GM12801 (cell line): ENCODE data around the gene PRMT2.

Experiments used
- CTCF ChIP-seq: IDR thresholded peaks from one replicate; pipeline ENCODE4 v1.5.1; 2011; ENCODE audit warnings: control low read depth; ENCODE audit not compliant: insufficient read length; ENCODE audit errors: extremely low read depth

The PRMT2 gene

DNA sequence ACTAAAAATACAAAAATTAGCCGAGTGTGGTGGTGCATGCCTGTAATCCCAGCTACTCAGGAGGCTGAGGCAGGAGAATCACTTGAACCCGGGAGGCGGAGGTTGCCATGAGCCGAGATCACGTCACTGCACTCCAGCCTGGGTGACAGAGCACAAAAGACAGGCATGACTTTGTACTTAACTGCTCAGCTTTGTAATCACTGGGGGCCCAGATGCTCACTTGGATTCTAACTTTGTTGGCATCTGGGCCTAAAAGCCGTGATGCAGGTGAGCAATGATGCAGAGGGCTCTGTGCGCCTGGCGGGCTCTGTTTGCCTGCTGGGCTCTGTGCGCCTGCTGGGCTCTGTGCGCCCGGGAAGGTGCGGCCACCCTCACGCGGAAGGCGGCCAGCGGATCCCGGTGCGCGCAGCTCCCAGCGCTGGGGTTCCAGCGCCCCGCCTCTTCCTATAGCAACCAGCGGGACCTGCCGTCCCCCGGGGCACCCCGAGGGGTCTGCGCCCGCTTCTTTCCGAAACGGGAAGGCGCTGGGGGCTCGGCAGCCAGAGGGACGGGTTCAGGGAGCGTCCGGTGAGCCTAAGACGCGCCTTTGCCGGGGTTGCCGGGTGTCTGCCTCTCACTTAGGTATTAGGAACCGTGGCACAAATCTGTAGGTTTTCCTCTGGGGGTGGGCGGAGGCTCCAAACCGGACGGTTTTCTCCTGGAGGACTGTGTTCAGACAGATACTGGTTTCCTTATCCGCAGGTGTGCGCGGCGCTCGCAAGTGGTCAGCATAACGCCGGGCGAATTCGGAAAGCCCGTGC lies 31.7 kb downstream of the PRMT2 start:
- no peak for TF ChIP-seq CTCF

- no peak for TF ChIP-seq CTCF
Observed at GRCh38 chr21:46667741-46668380, 32.4 kb downstream of the PRMT2 start.

- TF ChIP-seq CTCF = no peak
Observed at GRCh38 chr21:46668381-46668780, 32.9 kb downstream of the PRMT2 start.

DNA sequence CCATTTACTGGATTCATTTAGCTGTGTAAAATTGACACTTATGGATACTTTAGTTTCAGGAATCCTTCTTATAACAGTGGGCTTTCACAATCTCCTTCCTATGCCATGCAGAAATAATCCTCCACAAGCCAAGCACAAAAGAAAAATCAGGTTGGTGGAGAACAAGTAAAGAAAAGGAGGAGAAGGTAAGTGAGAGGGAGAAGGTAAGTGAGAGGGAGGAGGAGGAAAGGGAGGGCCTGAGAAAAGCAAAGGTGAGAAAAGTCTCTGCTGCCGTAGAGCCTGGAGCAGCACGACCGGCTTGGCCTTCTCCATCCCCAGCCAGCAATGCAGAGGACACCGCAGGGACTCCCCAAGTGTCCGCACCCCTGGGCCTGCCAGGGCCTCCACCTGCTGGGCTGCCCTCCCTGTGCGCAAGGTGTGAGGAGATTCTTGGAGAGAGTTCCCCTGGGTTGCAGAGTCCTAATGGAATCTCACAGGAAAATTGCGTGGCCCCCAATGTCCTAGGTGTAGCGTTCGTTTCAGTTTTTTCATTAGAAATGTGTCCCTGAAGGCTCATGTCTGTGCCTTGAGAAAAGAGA lies 39.0 kb downstream of the PRMT2 start:
- no peak for TF ChIP-seq CTCF

GRCh38 chr21:46675595-46676280 lies 40.3 kb downstream of the PRMT2 start:
- no peak for TF ChIP-seq CTCF
